HepG2 (cell line): Measurements from ENCODE around the gene P2RX7. TPM values are rescaled to one million over a fixed set of nuclear protein-coding genes. Genes with fewer than 3 reads are reported as not detected.
A peak's percentile ranks its signal among the peaks of the same experiment; 100 is the strongest.

Experiments
- CBFB ChIP-seq: sonication (generic); formaldehyde crosslinking; IDR thresholded peaks from 2 replicates; pipeline ENCODE4 v1.4.0; 2020; ENCODE audit warnings: missing genetic modification reagents
- DZIP1 ChIP-seq: sonication (generic); formaldehyde crosslinking; IDR thresholded peaks from 2 replicates; pipeline ENCODE4 v1.5.0; 2020; ENCODE audit warnings: mild to moderate bottlenecking, missing genetic modification reagents
- MIER3 ChIP-seq: IDR thresholded peaks from 2 replicates; pipeline ENCODE4 v1.6.1; 2016; ENCODE audit warnings: missing compliant biosample characterization, borderline replicate concordance
- NR3C1 ChIP-seq: sonication (generic); formaldehyde crosslinking; IDR thresholded peaks from 2 replicates; pipeline ENCODE4 v1.4.0; 2020; ENCODE audit warnings: missing genetic modification reagents
- PHF21A ChIP-seq: sonication (generic); formaldehyde crosslinking; IDR thresholded peaks from 2 replicates; pipeline ENCODE4 v1.5.0; 2020; ENCODE audit warnings: mild to moderate bottlenecking, missing genetic modification reagents
- PITX1 ChIP-seq: sonication (generic); formaldehyde crosslinking; IDR thresholded peaks from 2 replicates; pipeline ENCODE4 v1.5.1; 2020; ENCODE audit warnings: mild to moderate bottlenecking, missing genetic modification reagents
- POLR2G ChIP-seq: fragments of 200-400 bp; formaldehyde crosslinking; IDR thresholded peaks from 2 replicates; pipeline ENCODE4 v1.6.1; 2018; ENCODE audit warnings: mild to moderate bottlenecking, low read depth, low read length, moderate library complexity
- SATB2 ChIP-seq: sonication (generic); formaldehyde crosslinking; IDR thresholded peaks from 2 replicates; pipeline ENCODE4 v1.5.0; 2020; ENCODE audit warnings: missing genetic modification reagents
- SIN3A ChIP-seq: IDR thresholded peaks from 2 replicates; pipeline ENCODE4 v1.6.1; 2011; ENCODE audit warnings: low read depth, mild to moderate bottlenecking, control low read depth, low read length, borderline replicate concordance
- SKIL ChIP-seq: sonication (generic); formaldehyde crosslinking; IDR thresholded peaks from 2 replicates; pipeline ENCODE4 v1.8.0; 2022; ENCODE audit warnings: missing genetic modification reagents, mild to moderate bottlenecking, moderate library complexity, borderline replicate concordance
- SMARCE1 ChIP-seq: fragments of 450-650 bp; IDR thresholded peaks from 2 replicates; pipeline ENCODE4 v1.6.1; 2017; ENCODE audit warnings: borderline replicate concordance
- SNAI1 ChIP-seq: sonication (generic); formaldehyde crosslinking; IDR thresholded peaks from 2 replicates; pipeline ENCODE4 v1.5.0; 2020; ENCODE audit warnings: mild to moderate bottlenecking, missing genetic modification reagents, borderline replicate concordance
- SRSF9 ChIP-seq: fragments of 200-400 bp; formaldehyde crosslinking; IDR thresholded peaks from 2 replicates; pipeline ENCODE4 v1.6.1; 2018; ENCODE audit warnings: borderline replicate concordance, mild to moderate bottlenecking, low read depth, low read length; ENCODE audit not compliant: insufficient read depth, poor library complexity, severe bottlenecking
- ZBTB34 ChIP-seq: sonication (generic); formaldehyde crosslinking; IDR thresholded peaks from 2 replicates; pipeline ENCODE4 v1.8.0; 2022; ENCODE audit warnings: mild to moderate bottlenecking, missing genetic modification reagents
- ZFP36L2 ChIP-seq: sonication (generic); formaldehyde crosslinking; IDR thresholded peaks from 2 replicates; pipeline ENCODE4 v1.4.0; 2020; ENCODE audit warnings: missing genetic modification reagents
- ZFP90 ChIP-seq: sonication (generic); formaldehyde crosslinking; IDR thresholded peaks from 2 replicates; pipeline ENCODE4 v1.8.0; 2022; ENCODE audit warnings: missing genetic modification reagents, mild to moderate bottlenecking, inconsistent platforms, borderline replicate concordance
- ZNF879 ChIP-seq: sonication (generic); formaldehyde crosslinking; IDR thresholded peaks from 2 replicates; pipeline ENCODE4 v1.8.1; 2023; ENCODE audit warnings: missing genetic modification reagents
- polyA plus RNA-seq, 8 experiments: library from polyadenylated mRNA; depleted of rRNA in 3 of 8; stranded (reverse) in 7 of 8; unstranded in 1 of 8; fragments of >200 nt; fragmentation: Illumina TruSeq in 4 of 8; extraction: Trizol in 4 of 8; gene quantifications; 2 replicates each; pipeline versions ENCODE4 v1.2.1 to v1.2.3, GENCODE V29; 2011 to 2016; ENCODE audit warnings: low read depth in 4 of 8, missing spikeins in 1 of 8, mixed read lengths in 1 of 8; ENCODE audit not compliant: insufficient read depth in 1 of 8
- total RNA-seq, 5 experiments: library from RNA; depleted of rRNA; stranded (reverse); fragments of >200 nt; fragmentation: Illumina TruSeq; extraction: Trizol; gene quantifications; 2 replicates each; pipeline ENCODE4 v1.2.3, GENCODE V29; 2016; ENCODE audit warnings: low read depth in 1 of 5

Gene P2RX7
- total and polyA plus RNA-seq, 2 of the 13 experiments (the other 11 are each of a cell fraction or from before 2014, with no cell fraction given): 0.13 to 0.73 TPM

GRCh38 chr12:121209624-121210572 is 77.2 kb downstream of the P2RX7 start, which contains the start of gene P2RX4 (continued):
- 0 out of 2 replicates have a peak, but pooled peaks have one; percentile 27 for TF ChIP-seq DZIP1 (CRISPR knock-in tag)
- no peak for TF ChIP-seq PITX1 (CRISPR knock-in tag)
- TF ChIP-seq SNAI1 (CRISPR knock-in tag): no peak
- peak; percentile 26; the same call in 1 of the 2 replicates for TF ChIP-seq MIER3 (CRISPR knock-in tag)
- TF ChIP-seq SIN3A: peak; percentile 65; the same call in 1 of the 2 replicates
- no peak for TF ChIP-seq SATB2 (CRISPR knock-in tag)
- peak; percentile 54; the same call in 1 of the 2 replicates for TF ChIP-seq ZFP90 (CRISPR knock-in tag)
- TF ChIP-seq SMARCE1: no peak
- 0 out of 2 replicates have a peak, but pooled peaks have one; percentile 24 for TF ChIP-seq PHF21A (CRISPR knock-in tag)
- TF ChIP-seq ZNF879 (CRISPR knock-in tag): no peak
- TF ChIP-seq SKIL (CRISPR knock-in tag): peak; percentile 55; the same call in 1 of the 2 replicates
- no peak for TF ChIP-seq ZFP36L2
- TF ChIP-seq POLR2G: peak; percentile 94
- no peak for TF ChIP-seq ZBTB34 (CRISPR knock-in tag)
- no peak for TF ChIP-seq SRSF9
- TF ChIP-seq CBFB: peak; percentile 33; the same call in 1 of the 2 replicates
- TF ChIP-seq NR3C1 (CRISPR knock-in tag): no peak
